HFF-Myc (cell line): ENCODE measurements around the gene WNT9A.
A peak's percentile ranks its signal among the peaks of the same experiment; 100 is the strongest.

ENCODE experiments used
- DNase-seq: peaks from one replicate; pipeline ENCODE4 v3.0.0-alpha.2; 2011; ENCODE audit warnings: low read depth; ENCODE audit errors: extremely low read depth
- H3K4me3 ChIP-seq: replicated peaks from 2 replicates; pipeline ENCODE4 v1.5.1; 2011; ENCODE audit warnings: low read depth, mild to moderate bottlenecking, control low read depth, low read length
- CTCF ChIP-seq: IDR thresholded peaks from 2 replicates; pipeline ENCODE4 v1.5.1; 2012; ENCODE audit warnings: mild to moderate bottlenecking, low read depth, low read length, control low read depth; ENCODE audit errors: missing control alignments

WNT9A gene

GRCh38 chr1:227869851-227870305 lies 77.9 kb downstream of the WNT9A start:
- TF ChIP-seq CTCF = no peak
- H3K4me3 ChIP-seq = no peak overlapping the region
- DNase-seq = peak; percentile 97

GRCh38 chr1:227869279-227869842 lies 78.4 kb downstream of the WNT9A start:
- peak; percentile 84 for DNase-seq
- TF ChIP-seq CTCF = no peak
- H3K4me3 ChIP-seq = no peak overlapping the region
